ENCODE measurements around the gene TMEM19. TPM values are rescaled to one million over a fixed set of nuclear protein-coding genes. Genes with fewer than 3 reads are reported as not detected.

Gene TMEM19
- 44.0 and 55.0 TPM in 2 replicates for total RNA-seq
- 25.9 TPM for polyA plus RNA-seq (2012)

- DNase-seq (ENCODE audit: low read depth) = peak; percentile 94
Observed at GRCh38 chr12:71685914-71686657, at the start of gene TMEM19. Gene TMEM19, plus strand, starts transcription at chr12:71686082. Its CDS starts 599 bp downstream, at chr12:71686681.

DNA sequence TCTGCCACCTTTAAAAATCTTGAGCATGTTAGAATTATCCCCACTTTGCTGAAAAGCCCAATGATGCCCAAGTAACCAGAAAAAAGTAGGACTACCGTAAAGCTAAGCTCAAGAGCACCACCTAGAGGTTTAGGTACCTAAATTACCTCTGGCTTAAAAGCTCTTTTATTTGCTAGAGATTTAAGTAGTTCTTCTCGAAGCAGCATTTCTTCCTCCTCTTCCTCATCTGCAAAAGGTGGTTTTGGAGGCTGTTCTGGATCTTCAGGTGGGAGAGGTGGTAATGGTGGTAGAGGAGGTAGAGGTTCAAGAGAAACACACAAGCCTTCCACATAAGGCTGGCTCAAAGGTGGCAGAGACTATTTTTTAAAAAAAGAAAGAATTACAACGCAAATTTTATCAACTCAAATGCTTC lies 49.2 kb upstream of the TMEM19 start:
- DNase-seq (ENCODE audit: low read depth) = peak; percentile 62

DNA sequence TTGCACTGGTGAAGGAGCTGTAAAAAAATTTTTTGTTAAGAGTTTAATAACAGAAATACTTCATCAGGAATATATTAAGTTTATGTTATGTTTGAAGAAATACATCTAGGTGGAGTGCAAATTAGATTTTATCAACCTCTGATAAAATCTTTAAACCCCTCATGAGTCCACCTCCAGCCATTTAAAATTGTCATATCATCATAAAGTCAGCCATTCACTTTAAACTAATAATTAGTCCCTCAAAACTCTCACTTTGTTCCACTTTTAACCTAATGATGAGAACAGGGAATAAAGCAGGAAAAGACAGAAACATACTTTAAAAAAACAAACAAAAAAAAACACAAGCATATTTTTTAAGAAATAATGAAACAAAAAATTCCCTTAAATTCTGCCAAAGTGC lies 47.4 kb upstream of the TMEM19 start:
- no peak for DNase-seq (ENCODE audit: low read depth)

- DNase-seq (ENCODE audit: low read depth) = peak; percentile 13
Observed at GRCh38 chr12:71639341-71639760, 46.5 kb upstream of the TMEM19 start.

- no peak for DNase-seq (ENCODE audit: low read depth)
Observed at GRCh38 chr12:71640316-71640715, 45.6 kb upstream of the TMEM19 start.

DNA sequence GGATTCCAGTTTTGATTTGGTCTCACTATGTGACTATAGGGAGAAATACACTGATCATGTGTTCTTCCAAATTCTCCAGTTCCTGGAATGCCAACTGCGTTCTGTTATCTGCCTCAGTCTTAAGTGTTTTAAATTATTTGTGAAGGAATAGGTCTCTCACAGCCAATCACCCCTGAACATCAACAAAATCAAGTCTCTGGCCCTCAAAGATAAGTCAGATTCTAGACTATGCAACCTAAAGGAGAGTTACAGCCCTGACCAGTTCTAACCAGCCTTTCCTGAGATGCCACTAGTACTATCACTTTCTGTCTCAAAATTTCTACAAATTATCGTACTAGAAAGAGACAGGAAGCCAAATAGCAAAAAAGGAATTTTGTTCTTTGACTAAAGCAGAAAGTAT lies 44.5 kb upstream of the TMEM19 start:
- DNase-seq (ENCODE audit: low read depth) = no peak

DNA sequence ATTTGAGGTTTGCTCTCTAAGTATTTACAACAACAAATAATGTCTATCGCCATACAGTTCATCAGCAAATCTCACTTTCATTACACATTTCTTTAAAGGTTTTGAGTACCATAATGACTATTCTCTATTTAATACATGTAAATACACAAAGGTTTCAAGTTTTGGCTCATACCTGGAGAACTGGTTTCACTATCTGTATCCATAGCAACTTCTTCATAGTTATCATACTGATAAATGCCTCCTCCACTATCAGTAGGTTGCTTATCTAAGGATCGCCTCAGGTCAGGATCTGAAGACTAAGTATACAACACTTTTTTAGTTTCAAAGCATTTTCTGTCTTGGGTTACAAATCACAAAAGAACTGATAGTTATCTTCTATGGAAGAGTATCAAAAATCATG lies 43.6 kb upstream of the TMEM19 start:
- DNase-seq (ENCODE audit: low read depth) = no peak

DNA sequence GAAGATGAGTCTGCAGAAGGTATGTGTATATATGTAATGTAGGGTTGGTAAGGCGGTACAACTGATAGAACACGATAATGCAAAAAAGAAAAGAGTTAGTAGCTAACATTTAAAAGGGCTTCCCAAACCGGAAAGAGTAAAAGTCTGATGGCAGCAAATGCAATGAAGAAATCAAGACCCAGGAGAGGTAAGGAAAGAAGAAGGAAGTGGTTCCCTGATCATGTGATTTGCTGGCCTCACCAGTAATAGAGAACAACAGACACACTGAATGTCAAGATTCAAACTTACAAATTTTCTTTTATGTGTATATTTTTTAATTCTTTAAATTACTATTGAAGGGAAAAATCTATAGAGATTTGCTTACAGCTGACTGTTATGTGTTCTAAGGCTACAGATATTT lies 40.6 kb upstream of the TMEM19 start:
- no peak for DNase-seq (ENCODE audit: low read depth)

GRCh38 chr12:71646512-71646911 lies 39.4 kb upstream of the TMEM19 start:
- DNase-seq (ENCODE audit: low read depth) = no peak

DNA sequence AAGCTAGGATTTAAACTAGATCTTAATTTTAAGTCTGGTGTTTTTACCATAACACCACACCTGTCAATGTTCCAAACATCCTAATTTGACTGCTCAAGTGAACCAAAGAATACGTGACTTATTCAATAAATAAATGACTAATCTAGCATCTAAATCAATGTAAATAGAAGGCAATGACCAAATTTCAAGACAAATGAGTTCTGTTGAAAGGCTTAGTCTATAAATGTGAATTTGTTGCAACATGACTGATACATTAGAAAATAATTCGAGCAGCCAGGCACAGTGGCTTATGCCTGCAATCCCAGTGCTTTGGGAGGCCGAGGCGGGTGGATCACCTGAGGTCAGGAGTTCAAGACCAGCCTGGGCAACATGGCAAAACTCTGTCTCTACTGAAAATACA lies 37.3 kb upstream of the TMEM19 start:
- no peak for DNase-seq (ENCODE audit: low read depth)

DNA sequence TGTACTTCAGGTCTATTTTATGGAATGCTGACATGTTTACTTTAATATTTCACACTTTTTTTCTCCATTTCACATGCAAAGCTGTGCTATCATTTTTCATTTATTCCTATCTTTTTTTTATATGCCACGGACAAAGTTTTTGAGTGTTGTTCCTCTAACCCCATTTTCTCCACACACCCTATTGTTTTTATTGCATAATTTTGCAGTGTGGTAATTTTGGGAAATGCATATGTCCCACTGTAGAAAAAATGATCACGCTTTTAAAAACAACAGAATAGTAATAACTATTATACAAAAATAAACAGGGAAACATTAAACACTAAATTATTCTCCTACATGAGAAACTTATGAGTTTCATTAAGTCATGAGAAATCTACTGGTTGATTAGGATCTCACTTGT lies 36.5 kb upstream of the TMEM19 start:
- DNase-seq (ENCODE audit: low read depth) = no peak

DNA sequence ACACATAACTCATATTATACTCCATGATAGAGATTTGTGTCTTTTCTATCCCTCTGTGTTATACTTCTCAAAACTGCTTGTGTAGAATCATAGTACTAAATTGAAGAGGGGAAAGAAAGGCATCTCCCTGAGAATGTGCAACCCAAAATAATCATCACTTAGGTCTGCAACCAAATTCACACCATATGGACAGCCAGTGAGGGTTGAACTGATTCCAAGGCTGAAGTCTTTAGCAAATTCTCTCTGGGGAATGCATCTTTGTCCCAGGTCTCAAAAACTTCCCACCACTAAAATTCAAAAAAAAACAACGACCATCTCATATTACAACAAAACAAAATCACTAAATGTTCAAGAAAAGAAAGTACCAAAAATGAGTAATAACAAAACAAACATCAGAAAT lies 33.2 kb upstream of the TMEM19 start:
- DNase-seq (ENCODE audit: low read depth) = peak; percentile 26

DNA sequence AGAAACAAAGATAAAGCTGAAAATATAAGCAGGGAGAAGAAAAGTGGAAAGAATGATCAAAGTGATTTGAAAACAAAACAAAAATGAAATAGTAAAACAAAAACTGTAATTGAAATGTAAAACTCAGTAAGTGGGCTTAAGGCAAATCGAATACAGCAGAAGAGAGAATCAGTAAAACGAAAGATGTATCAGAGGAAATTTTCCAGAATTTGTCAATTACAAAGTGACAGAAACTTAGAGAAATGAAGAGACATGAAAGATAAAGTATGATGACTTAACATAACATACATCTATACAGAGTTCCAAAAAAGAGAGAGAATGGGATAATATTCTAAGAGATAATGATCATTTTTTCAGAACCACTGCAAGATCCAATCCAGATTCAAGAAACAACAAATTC lies 32.7 kb upstream of the TMEM19 start:
- no peak for DNase-seq (ENCODE audit: low read depth)

- DNase-seq (ENCODE audit: low read depth) = no peak
Observed at GRCh38 chr12:71654200-71654599, 31.7 kb upstream of the TMEM19 start.

- no peak for DNase-seq (ENCODE audit: low read depth)
Observed at GRCh38 chr12:71655495-71655894, 30.4 kb upstream of the TMEM19 start.

- DNase-seq (ENCODE audit: low read depth) = no peak
Observed at GRCh38 chr12:71655907-71656306, 30.0 kb upstream of the TMEM19 start.

- DNase-seq (ENCODE audit: low read depth) = no peak
Observed at GRCh38 chr12:71656740-71657139, 29.1 kb upstream of the TMEM19 start.

DNA sequence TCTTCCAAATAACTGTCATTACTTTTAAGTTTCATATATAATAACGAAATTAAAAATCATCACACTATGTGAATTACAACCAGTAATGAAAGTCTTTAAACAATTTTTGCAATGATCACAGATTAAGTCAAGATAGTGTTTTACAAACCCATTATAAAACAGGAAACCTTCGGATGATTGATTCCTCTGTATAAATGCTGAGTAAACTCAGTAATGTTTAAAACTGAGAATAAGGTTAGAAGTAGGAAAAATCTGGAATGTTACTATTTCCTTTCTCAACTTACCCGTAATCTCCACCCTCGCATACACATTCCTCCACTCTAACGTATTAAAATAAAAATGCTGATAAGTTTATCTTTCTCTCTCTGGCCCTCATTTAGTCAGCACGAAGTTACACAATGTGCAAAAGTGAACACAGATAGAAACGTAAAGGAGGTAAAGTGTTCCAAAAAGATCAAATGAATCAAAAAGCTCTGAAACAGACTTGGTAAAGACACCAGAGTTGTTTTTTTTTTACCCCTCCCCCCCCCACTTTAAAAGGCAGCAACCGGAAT lies 23.8 kb upstream of the TMEM19 start:
- DNase-seq (ENCODE audit: low read depth) = no peak

DNA sequence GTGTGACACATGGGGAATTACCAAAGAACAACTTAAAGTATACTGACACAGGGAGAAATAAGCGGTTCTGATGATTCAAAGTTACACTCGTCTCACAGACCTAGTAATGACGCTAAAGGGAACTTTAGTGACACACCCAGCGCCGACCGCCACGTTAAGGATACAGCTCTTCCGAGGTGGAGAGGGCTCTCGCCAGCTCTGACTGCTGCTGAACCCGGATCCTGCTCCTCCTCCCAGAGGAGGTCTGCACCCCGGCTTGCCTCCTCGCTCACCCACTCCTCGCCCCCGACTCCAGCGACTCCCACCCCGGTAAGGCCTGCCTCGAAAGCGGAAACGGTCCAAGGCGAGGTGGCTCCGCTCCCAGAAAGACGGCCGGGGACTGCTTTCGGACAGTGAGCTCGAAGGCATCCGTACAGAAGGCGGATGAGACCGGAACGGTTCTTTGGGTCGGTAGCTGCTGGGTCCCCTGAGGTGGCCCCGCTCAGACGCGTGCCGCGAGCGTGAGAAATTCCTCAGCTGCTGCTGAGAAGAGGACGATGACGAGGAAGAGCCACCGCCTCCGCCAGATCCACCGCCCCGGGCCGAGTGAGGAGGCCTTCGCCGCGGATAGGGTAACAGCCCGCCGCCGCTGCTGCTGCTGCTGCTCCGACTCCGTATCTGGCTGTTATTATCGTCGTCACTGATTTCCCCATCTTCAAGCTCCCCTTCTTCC lies 22.9 kb upstream of the TMEM19 start:
- DNase-seq (ENCODE audit: low read depth) = peak; percentile 67

DNA sequence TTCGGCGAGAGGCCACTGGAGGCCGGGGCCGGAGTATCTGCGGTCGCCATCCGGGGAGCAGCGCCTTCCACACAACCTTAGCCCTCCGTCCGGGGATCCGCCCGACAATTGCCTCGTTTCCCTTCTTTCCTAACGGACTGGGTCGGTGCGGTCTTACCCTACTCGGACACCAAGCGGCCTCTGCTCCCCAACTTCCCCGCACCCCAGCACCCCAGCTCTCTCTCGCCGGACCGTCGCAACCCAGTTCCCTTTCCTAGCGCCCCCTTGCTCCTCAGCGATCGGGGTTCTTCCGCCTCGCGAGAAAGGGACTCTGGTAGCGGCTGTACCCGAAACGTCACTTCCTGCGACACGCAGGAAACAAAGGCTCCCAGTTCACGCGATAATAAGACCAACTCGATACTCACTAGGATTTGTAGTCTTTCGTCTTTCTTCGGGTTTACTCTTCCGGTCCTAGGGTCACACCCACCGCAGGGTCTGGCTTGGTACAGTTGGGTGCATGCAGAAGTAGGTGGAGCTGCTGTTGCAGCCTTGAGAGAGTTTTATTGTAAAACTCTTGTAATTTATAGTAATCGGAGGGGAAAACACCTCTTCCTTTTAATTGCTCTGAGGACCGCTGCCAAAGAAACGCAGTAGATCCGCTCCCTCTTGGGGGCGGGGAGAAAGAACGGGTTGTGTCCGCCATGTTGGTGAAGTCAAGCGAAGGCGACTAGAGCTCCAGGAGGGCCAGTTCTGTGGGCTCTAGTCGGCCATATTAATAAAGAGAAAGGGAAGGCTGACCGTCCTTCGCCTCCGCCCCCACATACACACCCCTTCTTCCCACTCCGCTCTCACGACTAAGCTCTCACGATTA lies 22.1 kb upstream of the TMEM19 start, which contains the start of the genes THAP2 and ZFC3H1:
TSS of gene THAP2 (plus strand) at position 741 of the 850 bp plus-strand sequence. CDS start 209 bp downstream, outside the sequence.
TSS of gene ZFC3H1 (minus strand) at position 288 of the 850 bp plus-strand sequence. CDS start at position 50, 238 bp downstream.
- DNase-seq (ENCODE audit: low read depth) = peak; percentile 100

GRCh38 chr12:71664411-71665089 lies 21.3 kb upstream of the TMEM19 start:
- peak; percentile 20 for DNase-seq (ENCODE audit: low read depth)
